ENCODE results near the gene ABCD1.

GRCh38 chrX:153744210-153745066 lies 19.8 kb downstream of the ABCD1 start:
- TF ChIP-seq CTCF (IDR thresholded peaks at IDR 0.05) (no peak), EP300 (IDR thresholded peaks at IDR 0.05) (no peak), POLR2AphosphoS5 (IDR thresholded peaks at IDR 0.05) (peak in 1 of 4 donors; percentile 24), POLR2A (IDR thresholded peaks at IDR 0.05) (no peak)
